D341Med (cell line): Measurements from ENCODE around the gene SNTB2.
"Not testable (repeated sequence)": the region's sequence is repeated elsewhere in the genome, so short reads cannot be mapped to it uniquely, and the experiment has no call there.

Experiments used
- DNase-seq: peaks from one replicate; pipeline ENCODE4 v3.0.0; 2012; ENCODE audit warnings: low spot score

The SNTB2 gene

DNA sequence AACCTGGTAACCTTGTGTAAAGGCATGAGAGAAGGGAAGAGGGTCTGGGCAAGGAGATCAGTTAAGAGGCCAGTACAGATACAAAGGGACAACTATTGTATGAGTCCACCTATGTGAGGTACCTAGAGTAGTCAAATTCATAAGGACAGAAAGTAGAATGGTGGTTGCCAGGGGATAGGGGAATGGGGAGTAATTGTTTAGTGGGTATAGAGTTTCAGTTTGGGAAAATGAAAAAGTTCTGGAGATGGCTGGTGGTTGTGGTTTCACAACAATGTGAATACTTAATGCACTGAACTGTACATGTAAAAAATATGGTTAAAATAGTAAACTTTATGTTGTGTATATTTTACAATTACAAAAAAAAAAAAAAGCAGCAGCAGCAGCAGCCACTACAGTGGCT is 49.4 kb downstream of the SNTB2 start:
- no peak for DNase-seq

DNA sequence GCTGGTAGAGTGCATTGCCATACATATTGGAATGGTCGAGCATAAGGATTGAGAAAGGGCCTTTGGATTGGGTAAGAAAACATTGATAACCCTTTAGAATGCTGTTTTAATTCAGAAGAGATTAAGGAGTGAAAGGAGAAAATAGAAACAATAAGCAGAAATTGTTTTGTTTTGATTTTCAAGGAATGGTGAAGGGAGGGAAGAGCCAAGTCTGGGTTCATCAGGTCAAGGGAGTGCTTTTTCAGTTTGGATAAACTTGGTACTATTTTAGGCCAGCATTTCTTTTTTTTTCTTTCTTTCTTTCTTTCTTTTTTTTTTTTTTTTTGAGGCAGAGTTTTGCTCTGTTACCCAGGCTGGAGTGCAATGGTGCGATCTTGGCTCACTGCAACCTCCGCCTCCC is 50.3 kb downstream of the SNTB2 start:
- no peak for DNase-seq

DNA sequence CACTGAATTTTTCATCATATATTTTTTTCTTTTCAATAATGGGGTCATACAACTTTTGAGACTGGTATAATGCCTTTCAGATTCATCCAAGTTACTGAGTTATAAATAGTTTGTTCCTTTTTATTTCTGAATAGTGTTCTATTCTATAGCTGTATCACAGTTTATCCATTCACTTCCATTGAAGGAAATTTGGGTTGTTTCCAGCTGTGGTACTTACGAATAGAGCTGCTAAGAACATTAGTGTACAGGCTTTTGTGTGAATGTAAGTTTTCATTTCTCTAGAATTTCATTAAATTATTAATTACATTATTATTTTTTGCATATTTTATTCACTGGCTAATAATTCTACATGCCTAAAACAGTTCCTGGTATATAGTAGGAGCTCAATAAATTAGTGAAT is 52.9 kb downstream of the SNTB2 start:
- no peak for DNase-seq

DNA sequence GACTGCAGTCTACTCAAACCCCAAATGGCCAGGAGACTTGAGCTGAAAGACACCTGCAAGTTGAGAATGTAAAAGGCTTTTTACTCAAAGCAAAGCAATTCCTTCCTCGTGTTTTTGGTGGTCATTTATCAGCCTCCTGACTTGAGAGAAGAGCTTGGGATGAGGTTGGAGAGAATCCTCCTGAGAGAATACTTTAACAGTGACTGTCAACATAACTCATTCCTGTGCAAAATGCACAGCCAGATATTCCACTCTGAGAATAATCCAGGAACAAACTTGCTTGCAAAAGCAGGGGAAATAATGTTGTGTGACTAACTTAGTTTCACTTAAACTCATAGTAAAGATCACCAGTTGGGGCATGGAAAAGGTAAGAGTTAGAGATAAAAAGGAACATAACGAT is 53.4 kb downstream of the SNTB2 start:
- DNase-seq = no peak

DNA sequence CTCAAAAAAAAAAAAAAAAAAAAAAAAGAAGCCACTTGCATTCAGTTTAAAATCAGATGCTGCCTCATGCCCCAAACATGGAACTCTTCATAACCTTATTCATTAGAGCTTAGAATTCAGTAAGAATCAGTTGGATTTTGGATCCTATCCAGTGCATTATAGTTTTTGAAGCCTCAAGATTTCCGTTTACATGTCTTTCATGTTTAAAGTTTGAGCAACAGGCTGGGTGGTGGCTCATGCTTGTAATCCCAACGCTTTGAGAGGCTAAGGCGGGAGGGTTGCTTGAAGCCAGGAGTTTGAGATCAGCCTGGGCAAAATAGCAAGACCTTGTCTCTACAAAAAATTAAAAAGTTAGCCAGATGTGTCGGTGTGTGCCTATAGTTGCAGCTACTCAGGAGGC is 55.0 kb downstream of the SNTB2 start:
- DNase-seq = no peak

DNA sequence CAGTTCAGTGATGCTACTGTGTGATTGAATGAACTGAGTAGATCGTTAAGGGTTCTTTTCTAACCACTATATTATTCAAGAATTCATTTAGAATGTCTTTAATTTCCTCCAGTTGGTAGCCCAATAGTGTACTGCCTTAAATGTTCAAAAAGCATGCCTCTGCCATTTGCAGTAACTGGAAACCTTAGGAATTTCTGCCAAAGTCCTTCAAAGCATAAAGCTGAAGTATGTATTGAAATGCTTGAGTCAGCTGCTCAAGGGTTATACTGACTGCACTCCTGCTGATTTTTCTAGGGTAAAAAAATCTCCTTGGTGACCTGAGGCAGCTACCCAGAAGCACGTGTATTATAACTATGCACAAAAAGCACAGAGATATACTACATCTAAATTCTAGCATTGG is 56.5 kb downstream of the SNTB2 start:
- DNase-seq = no peak

DNA sequence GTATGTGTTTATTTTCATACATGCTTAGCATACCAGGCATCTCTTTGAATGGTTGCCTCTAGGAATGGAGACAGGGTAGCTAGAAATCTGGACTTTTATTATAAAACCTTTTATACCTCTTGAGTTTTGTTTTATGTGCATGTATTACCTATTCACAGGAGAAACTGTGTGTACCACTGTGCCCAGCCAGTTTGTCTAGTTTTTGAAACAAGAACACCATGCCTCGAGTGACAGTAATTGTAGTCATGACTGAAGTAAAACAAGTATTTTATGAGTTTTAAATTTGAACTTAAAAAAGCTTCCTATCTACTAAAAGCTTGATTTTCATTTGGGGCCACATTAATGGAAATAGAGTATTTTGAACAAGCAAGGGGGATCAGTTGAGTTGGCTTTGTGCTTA is 57.4 kb downstream of the SNTB2 start:
- no peak for DNase-seq

DNA sequence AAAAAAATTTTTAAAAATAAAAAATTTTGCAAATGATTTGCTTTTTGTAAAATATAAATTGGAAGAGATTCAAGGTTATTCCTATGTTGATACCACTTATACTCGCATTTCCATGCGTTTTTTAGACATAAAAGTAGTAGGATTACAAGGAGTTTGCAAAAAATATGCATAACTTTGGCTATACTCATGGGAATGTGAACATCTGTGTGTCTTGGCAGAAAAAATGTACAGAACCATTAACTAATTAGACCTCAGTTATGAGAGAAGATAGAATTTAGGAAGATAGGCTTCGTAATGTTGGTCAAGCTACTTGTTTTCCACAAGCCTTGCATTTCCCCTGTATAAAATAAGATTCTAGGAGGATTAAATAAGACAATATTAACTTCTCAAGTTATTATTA is 63.1 kb downstream of the SNTB2 start:
- no peak for DNase-seq

DNA sequence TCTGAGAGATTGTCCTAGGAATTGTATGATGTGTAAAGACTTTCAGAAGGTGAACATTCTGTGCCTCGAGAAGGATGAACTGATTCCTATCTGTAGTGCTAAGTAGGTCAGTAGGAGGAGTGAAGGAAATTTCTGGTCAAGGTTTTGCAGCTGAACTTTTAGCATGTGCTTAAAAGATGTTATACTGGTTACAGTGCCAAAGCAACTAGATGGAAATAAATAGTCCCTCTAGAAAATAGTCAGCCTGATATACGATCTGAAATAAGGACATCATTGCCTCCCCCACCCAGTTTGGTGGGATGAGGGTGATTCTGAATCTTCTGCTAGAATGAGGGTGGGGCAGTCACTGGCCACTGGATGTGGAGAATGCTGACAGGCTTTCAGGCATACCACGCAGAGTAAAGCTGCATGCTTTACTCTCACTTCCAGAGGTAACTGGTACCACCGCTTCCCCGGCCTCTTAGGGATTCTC is 66.9 kb downstream of the SNTB2 start:
- DNase-seq = no peak

DNA sequence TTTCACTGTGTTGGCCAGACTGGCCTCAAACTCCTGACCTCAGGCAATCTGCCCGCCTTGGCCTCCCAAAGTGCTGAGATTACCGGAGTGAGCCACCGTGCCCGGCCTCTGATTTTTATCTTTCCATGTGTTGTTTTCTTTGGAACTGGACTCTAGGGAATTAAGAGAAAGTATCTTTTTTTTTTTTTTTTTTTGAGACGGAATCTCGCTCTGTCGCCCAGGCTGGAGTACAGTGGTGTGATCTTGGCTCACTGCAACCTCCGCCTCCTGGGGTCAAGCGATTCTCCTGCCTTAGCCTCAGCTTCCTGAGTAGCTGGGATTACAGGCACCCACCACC is 72.4 kb downstream of the SNTB2 start:
- not testable (repeated sequence) for DNase-seq

DNA sequence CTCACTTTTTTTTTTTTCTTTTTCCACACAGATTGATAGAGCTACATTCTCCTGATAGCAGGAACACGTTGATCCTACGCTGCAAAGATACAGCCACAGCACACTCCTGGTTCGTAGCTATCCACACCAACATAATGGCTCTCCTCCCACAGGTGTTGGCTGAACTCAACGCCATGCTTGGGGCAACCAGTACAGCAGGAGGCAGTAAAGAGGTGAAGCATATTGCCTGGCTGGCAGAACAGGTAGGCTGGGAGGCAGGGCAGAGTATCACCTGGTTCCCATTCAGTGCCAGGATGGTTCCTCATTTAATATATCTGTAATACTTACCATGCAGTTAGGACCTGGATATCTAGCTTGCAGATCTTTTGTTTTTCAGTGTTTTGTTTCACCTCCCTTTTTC is 73.1 kb downstream of the SNTB2 start:
- DNase-seq = no peak

DNA sequence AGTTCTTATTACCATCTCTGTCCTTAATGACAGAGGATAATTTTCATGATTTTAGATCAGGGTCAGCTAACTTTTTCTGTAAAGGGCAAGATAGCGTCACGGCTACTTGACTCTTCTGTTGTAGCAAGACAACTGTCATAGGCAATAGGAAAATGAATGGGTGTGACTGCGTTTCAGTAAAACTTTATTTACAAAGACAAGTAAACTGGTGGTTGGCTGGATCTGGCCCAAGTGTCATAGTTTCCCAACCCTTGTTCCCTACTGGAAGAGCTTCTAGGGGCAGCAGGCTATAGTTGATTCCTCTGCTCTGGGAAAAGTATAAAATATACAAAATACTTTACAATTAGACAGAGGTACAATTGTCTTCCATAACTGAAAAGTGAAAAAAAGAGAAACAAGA is 73.5 kb downstream of the SNTB2 start:
- DNase-seq = no peak

DNA sequence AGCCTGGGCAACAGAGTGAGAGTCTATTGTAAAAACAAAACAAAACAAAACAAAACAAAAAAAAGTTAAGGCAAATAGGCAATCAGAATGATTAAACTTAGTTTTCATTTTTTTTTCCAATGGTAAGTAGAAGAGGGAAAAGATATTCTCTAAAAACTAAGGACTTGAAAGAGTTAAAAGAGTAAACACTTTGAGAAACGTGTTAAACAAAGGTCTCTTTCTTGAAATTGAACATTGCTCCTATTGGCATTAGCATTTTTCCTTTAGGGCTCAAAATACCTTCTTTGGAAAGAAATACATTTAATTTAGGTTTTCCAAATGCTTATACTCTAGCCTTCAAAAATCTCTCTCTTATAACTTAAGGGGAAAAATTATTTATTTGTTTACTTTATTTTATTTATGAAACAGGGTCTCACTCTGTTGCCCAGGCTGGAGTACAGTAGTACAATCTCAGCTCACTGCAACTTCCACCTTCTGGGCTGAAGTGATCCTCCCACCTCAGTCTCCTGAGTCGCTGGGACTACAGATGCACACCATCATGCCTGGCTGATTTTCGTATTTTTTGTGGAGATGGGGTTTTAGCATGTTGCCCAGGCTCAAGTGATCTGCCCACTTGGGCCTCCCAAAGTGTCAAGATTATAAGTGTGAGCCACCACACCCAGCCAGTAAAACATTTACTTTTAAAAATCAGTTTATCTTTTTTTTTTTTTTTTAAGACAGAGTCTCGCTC is 79.5 kb downstream of the SNTB2 start:
- no peak for DNase-seq

DNA sequence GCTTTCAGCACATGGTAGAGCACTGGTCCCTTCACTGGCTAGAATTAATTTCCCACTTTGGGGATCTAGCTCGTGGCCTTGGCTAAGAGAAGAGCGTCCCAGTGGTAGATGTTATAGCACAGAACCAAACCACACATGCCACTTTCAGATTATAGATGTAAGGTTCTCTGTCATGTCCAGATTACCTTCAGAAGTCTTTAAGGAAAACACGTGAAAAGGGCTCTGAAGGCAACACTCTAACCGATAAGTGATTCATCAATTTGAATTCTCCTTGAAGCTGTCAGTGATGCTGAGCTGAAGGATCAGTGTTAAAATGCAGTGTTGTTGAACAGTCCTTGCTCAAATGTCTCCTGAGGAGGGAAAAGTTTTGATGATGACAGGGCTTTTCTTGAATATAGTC is 80.7 kb downstream of the SNTB2 start:
- DNase-seq = no peak

DNA sequence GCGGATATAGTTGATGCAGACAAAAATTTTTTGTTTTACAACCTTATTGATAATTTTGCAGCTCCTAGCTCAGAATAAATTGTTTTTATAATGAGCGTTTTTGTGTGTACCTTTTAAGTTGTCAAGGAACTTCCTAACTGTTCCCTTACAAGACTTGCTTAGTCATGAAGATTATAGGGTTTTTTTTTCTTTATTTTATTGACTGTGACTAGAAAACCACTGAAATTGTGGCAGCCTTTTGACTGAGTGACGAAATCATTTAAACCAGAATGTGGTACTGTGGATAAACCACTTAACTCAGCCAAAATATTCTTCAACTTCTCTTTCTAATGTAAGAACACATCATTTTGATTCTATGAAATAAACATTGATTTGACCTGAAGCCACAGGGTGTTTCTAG is 83.4 kb downstream of the SNTB2 start:
- DNase-seq = no peak

DNA sequence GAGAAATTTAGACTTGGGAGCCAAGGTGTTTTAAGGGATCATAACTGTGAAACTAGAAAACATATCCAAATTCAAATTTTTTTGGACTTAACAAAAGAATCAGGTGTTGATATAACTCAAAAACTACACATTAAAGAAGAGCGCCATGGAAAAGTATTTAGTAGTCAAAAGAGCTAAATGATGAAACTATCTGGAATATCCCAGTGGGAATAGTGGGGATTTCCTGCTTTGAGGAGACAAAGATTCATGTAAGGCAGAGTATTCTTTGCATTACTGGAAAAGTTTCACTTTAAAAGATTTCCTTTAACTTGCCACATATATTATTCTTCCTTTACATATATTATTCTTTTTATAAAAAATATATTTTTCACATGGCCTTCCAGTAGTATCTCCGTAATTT is 83.9 kb downstream of the SNTB2 start:
- no peak for DNase-seq

DNA sequence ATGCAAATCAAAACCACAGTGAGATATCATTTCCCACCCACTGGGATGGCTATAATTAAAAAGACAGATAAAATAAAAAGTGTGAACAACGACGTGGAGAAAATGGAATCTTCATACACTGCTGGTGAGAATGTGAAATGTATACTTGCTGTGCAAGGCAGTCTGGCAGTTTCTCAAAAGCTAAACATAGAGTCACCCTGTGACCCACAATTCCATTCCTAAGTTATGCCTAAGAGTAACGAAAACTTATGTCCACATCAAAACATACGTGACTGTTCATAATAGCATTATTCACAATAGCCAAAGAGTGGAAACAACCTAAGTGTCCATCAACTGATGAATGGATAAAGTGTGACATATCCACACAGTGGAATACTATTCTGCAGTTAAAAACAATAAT is 86.0 kb downstream of the SNTB2 start:
- DNase-seq = no peak

DNA sequence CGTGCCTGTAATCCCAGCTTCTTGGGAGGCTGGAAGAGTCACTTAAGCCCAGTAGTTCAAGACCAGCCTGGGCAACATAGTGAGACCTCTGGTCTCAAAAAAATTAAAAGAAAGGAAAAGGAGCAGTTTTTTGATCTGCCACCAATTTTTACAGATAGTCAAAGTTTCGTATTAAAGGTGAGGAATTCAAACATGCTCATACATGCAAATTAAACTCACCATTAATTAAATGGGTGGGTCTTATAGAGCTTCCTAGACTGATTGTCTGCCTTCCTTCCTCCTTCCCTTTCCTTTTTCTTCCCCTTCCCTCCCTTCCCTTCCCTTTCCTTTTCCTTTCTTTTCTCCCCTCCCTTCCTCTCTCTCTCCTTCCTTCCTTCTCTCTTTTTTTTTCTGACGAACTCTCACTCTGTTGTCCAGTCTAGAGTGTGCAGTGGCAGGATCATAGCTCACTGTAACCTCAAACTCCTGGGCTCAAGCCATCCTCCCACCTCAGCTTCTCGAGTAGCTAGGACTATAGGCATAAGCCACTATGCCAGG is 87.8 kb downstream of the SNTB2 start:
- DNase-seq = no peak

DNA sequence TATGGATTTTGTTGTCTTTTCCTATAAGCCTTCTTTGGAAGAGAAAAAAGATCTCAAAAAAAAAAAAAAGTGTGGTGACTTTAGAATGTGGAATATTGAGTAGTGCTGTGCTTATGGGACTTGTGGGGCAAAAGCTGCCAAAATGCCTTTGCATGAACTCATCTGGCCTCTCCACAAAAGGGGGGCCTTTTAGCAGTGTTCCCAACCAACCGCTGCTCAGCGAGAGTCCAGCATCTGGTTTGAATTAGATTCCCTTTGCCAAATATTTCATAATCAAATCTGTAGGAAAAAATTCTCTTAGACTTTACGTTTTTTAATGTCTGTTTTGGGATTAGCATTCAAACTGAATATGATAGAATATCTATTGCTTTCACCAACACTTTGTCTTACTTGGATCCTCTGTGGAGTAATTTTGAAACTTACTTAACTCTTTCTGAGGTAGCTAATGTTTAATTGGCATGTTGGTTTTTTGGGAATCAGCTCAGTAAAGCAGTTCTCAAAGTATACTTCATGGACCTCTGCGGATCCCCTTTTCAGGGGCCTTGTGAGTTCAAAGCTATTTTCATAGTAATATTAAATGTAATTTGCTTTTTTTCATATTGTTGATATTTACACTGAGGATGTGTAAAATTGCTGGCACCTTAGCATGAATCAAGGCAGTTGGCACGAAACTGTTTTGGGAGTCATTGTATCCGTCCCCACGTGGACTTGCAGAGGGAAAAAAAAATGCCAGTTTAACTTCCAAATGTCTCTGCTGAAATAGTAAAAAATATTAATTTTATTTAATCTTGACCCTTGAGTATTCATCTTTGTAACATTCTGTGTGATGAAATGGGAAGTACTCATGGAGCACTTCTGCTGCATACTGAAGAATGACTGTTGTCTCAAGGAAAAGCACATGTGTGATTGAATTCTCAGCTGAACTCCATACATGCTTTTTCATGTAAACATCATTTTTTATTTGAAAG is 89.5 kb downstream of the SNTB2 start:
- DNase-seq = no peak

DNA sequence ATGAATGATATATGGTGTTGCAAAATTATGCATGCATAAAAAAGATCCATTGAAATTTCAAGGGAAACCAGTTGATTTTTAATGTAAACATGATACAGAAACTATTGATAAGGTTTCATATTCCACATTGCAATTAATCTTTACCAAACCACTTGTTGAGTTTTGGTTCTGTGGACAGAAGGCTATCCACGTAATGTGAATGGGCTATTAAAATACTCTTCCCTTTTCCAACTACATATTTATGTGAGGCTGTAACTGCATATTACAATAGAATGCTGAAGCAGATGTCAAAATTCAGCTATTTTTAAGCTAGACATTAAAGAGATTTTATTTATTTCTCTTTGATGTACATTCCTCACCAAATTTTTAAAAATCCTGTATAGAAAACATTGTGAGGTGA is 90.4 kb downstream of the SNTB2 start:
- DNase-seq = no peak

DNA sequence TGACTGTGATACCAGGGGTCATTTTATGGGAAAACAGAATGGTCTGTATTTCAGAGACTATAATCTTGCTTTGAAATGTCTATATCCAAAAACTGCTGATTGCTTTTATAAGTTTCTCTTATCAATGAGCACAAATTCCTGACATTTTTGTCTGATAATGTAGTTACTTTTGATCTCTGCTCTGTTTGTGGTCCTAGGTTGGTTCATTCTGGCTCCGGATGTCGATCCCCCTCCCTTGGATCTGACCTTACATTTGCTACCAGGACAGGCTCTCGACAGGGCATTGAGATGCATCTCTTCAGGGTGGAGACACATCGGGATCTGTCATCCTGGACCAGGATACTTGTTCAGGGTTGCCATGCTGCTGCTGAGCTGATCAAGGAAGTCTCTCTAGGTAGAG is 96.9 kb downstream of the SNTB2 start:
- no peak for DNase-seq

DNA sequence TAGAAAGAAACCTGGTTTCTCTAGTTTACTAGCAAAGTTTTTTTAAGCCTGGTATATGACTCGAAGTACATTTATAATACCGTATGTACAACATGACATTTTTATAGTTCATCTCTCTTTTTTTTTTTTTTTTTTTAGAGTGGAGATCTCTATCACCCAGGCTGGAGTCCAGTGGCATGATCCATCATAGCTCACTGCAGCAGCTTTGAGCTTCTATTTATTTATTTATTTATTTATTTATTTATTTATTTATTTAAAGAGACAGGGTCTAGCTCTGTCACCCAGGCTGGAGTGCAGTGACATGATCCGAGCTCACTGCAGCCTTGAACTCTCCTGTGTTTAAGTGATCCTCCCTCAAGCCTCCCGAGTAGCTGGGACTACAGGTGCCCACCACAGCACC is 98.3 kb downstream of the SNTB2 start:
- no peak for DNase-seq
